Adipocyte (in vitro differentiated cells): ENCODE data around the gene SUGCT.

Source experiments
- DNase-seq: peaks from one replicate; pipeline ENCODE4 v3.0.0-alpha.2; 2015; ENCODE audit warnings: low read depth
- H3K27me3 ChIP-seq: replicated peaks from 2 replicates; pipeline ENCODE4 v1.7.0; 2013; ENCODE audit warnings: mild to moderate bottlenecking, low read length, moderate library complexity; ENCODE audit not compliant: control insufficient read depth, insufficient read depth
- H3K36me3 ChIP-seq: 2 replicates; pipeline ENCODE4 v1.7.0; 2013; ENCODE audit warnings: low read length, mild to moderate bottlenecking, moderate library complexity; ENCODE audit not compliant: control insufficient read depth, insufficient read depth, severe bottlenecking
- H3K4me1 ChIP-seq: 2 replicates; pipeline ENCODE4 v1.7.0; 2013; ENCODE audit warnings: mild to moderate bottlenecking, low read length, moderate library complexity; ENCODE audit not compliant: control insufficient read depth, insufficient read depth
- H3K4me3 ChIP-seq: 2 replicates; pipeline ENCODE4 v1.7.0; 2013; ENCODE audit warnings: mild to moderate bottlenecking, low read length, moderate library complexity
- H3K9ac ChIP-seq: 2 replicates; pipeline ENCODE4 v1.7.0; 2013; ENCODE audit warnings: mild to moderate bottlenecking, low read length, moderate library complexity
- H3K9me3 ChIP-seq: 2 replicates; pipeline ENCODE4 v1.7.0; 2013; ENCODE audit warnings: mild to moderate bottlenecking, low read length, moderate library complexity; ENCODE audit not compliant: control insufficient read depth

SUGCT gene

DNA sequence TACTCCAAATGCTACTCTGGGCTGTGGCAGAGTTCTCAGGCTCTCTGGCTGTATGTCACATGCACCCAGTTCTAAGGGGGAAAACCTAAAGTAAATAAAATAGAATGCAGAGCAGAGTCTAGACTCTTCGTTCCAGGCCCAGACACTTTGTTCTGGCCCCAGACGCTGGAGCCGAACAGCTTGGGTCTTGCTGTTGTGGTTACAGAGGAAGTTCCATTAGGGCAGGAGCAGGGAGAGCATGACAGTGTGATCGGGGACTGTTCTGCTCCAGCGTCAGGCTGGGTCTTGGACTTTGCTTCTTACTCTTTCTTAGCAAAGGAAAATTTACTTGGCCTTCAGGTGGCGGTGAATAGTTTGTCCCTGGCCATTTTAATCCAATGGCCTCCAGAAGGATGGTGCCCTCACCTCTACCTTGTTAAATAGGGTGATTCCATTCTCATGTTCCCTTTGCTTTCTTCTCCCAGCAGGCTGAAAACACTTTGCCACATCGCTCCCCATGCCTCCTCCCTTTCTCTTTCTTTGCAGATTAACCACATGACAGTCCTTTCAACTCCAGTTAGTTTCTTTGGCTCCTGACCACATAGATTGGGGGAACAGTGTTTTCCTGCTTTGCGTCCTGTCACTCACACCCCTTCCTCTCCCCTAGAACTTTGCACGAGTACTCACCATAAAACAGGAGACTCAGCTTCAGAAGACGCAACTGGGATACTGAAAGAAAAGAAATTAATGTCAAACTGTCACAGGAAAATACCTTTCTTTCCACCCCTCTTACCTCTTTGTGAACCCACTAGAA is 730.8 kb downstream of the SUGCT start:
- peaks cover 11% of the 10 kb centered on the region for H3K9me3 ChIP-seq
- no peaks in the 10 kb centered on the region for H3K36me3 ChIP-seq
- H3K27me3 ChIP-seq, result no peaks in the 10 kb centered on the region
- H3K9ac ChIP-seq, result no peak overlapping the region
- no peak for DNase-seq
- H3K4me1 ChIP-seq, result no peaks in the 10 kb centered on the region
- H3K4me3 ChIP-seq, result no peak overlapping the region

DNA sequence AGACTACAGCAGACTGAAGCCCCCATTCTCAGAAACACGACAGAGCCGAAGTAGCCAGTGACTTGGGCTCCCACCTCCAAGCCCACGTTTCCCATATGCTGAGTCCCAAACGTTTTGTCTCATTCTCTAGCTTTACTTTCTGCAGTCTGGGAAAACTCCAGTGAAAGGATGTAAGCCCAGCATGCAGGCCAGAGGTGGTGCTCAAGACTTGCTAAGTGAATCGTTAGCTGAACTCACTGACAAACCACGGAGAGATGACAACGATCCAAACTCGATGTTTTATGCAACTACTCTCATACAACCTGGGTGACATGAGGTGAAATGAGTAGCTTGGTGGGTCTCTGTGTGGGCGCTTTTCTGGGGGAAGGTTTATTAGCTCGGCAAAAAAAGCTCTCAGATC is 731.8 kb downstream of the SUGCT start:
- Histone ChIP-seq H3K36me3 (no peaks in the 10 kb centered on the region), H3K9me3 (peaks cover 11% of the 10 kb centered on the region), H3K27me3 (no peaks in the 10 kb centered on the region), H3K4me3 (no peak overlapping the region), H3K9ac (no peak overlapping the region), H3K4me1 (no peaks in the 10 kb centered on the region)
- DNase-seq, result no peak

DNA sequence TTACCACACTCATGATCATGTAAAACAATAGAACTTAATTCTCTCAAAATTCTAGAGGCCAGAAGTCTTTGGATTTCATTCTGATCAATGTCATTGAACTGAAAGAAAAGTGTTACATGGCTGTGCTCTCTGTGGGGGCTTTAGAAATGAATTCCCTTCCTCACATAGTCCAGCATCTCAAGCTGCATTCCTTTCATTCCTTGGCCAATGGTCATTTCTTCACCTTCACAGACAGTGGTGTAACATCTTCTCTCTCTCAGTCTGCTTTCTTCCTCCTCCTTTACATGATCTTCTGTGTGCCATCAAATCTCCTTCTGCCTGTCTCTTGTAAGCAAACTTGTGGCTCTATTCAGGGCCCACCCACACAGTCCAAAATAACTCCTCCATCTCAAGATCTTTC is 735.3 kb downstream of the SUGCT start:
- H3K27me3 ChIP-seq, result no peaks in the 10 kb centered on the region
- no peaks in the 10 kb centered on the region for H3K4me1 ChIP-seq
- H3K36me3 ChIP-seq, result no peaks in the 10 kb centered on the region
- H3K4me3 ChIP-seq, result no peak overlapping the region
- H3K9ac ChIP-seq, result no peak overlapping the region
- DNase-seq, result no peak
- peaks cover 11% of the 10 kb centered on the region for H3K9me3 ChIP-seq

DNA sequence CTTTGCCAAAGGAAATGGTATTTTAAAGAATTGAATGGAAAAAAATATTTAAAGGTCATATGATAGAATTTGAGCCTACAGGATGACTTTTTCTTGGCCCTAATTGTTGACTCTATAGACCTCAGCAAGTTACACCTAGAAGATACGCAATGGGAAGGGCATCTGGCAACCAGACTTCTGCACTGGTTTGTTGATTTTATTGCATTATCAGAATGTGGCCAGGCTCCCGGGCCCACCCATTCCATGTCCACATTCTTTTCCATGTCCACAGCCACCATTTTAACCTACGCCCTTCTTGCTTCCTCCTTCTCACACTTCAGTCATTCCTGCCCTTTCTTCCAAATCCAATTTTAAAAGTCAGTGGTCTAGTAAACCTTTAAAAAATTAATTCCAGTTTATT is 738.4 kb downstream of the SUGCT start:
- no peaks in the 10 kb centered on the region for H3K4me1 ChIP-seq
- H3K36me3 ChIP-seq, result no peaks in the 10 kb centered on the region
- DNase-seq, result no peak
- no peaks in the 10 kb centered on the region for H3K27me3 ChIP-seq
- no peak overlapping the region for H3K9ac ChIP-seq
- H3K9me3 ChIP-seq, result peaks cover 11% of the 10 kb centered on the region
- H3K4me3 ChIP-seq, result no peak overlapping the region

DNA sequence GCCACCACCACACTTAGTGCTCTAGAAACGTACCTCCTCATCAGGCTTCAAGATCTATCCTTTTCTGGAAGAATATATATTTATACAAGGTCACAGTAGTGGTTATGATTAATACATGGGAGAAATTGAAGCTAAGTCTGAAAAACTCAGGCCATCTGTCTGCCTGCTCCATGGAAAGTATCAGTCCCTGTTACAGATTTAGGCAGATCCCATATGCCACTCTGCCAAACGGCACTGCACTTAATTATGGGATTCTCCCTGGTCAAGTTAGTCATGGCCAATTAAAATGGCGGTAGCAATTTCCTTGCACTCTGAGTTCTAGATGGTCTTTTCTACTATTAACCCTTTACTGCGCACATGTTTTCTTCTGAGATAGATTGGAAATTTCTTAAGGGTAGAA is 740.0 kb downstream of the SUGCT start:
- H3K36me3 ChIP-seq, result no peaks in the 10 kb centered on the region
- no peak overlapping the region for H3K9ac ChIP-seq
- DNase-seq, result no peak
- no peak overlapping the region for H3K4me3 ChIP-seq
- peaks cover 1% of the 10 kb centered on the region for H3K9me3 ChIP-seq
- H3K4me1 ChIP-seq, result peaks cover 1% of the 10 kb centered on the region
- H3K27me3 ChIP-seq, result no peaks in the 10 kb centered on the region

DNA sequence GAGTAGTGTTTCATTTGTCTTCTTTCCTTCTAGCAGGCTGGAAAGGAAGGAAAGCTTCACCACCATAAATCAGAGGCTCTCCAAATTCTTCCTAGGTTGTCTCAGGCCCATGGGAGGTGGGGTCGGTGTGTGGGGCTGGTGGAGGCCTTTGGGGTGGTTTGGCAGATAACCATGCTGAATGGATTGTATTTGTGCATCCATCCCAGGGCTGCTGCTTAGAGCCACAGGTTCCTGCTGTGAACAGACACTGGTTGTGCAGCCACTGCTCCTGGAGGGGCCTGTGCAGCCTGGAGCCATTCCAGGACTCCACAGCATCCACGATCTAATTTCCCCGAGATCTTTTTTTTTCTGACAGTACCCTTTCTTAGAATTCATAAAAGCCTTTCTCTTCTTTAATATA is 741.8 kb downstream of the SUGCT start:
- no peak for DNase-seq
- Histone ChIP-seq H3K4me1 (peaks cover 5% of the 10 kb centered on the region), H3K27me3 (no peaks in the 10 kb centered on the region), H3K4me3 (no peak overlapping the region), H3K9ac (no peak overlapping the region), H3K36me3 (no peaks in the 10 kb centered on the region), H3K9me3 (no peaks in the 10 kb centered on the region)

DNA sequence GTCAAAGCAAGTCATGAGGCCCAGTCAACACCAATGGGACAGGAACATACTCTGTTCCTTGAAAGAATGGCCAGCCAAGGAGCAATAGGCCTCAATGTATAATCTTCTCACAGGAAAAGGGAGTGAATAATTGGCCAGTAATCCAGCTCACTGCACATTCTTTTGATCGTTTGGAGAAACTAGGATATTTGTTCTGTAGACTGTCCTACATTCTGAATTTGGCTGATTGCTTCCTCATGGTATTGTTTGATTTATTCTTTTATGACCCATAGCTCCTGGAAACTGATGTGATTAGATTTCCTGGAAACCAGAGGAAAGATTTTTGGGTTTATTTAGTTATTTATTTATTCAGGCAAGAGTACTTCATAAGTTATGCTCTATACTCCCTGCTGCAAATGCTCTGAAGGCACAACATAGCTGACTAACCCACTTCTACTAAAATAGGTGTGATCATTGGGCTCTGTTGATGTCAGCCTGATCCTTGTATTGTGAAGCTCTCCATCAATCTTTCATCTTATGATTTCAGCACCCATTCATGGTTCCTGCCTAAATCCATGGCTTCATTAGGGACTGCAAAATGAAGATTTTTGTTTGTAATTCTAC is 745.2 kb downstream of the SUGCT start:
- Histone ChIP-seq H3K9ac (no peak overlapping the region), H3K36me3 (no peaks in the 10 kb centered on the region), H3K4me3 (no peak overlapping the region), H3K27me3 (no peaks in the 10 kb centered on the region), H3K9me3 (no peaks in the 10 kb centered on the region), H3K4me1 (peaks cover 23% of the 10 kb centered on the region)
- DNase-seq, result peak; percentile 28

DNA sequence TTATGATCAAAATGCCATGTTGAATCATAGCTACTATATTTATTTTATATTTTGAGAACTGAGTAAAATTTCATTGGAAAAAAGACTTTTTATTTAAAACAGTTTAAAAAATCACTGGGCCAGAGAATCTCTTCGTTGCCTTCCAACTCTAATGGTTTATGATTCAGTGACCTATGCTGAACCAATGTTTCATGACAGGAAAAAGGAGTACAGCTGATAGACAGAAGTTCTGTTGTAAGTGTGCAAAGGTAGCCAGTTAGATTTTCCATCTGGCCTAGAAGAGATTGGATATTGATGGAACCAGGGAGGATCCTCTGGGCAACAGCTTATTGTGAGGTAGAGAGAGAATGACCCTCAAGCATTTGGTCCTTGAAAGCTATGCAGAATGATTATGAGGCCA is 745.8 kb downstream of the SUGCT start:
- Histone ChIP-seq H3K27me3 (no peaks in the 10 kb centered on the region), H3K9ac (no peak overlapping the region), H3K36me3 (no peaks in the 10 kb centered on the region), H3K4me1 (peaks cover 23% of the 10 kb centered on the region), H3K9me3 (no peaks in the 10 kb centered on the region), H3K4me3 (no peak overlapping the region)
- DNase-seq, result peak; percentile 49

DNA sequence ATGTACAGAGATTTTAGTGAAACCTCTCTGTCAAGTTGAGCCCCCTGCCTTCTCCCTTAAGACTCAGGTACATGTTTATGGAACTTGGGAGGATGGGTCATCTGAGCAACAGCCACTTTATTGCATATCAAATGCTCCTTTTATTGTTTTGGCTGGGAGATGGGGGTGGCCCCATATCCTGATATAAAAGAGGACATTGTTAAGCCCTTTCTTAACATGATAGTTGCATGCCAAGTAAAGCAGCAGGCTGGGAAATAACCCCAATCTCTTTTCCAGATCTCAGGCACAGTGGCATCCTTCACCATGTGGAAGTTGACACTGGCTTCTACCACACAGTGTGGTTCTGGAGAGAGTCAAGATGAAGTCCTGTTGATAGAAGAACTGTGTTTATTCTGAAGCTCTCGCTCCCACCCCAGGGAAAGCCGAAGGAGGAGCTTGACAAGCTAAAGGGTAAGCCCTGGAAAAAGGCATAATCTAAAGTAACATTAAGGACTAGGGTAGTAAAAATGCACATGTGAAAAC is 746.7 kb downstream of the SUGCT start:
- Histone ChIP-seq H3K9ac (no peak overlapping the region), H3K4me3 (no peak overlapping the region), H3K9me3 (no peaks in the 10 kb centered on the region), H3K27me3 (no peaks in the 10 kb centered on the region), H3K4me1 (peaks cover 23% of the 10 kb centered on the region), H3K36me3 (no peaks in the 10 kb centered on the region)
- no peak for DNase-seq

DNA sequence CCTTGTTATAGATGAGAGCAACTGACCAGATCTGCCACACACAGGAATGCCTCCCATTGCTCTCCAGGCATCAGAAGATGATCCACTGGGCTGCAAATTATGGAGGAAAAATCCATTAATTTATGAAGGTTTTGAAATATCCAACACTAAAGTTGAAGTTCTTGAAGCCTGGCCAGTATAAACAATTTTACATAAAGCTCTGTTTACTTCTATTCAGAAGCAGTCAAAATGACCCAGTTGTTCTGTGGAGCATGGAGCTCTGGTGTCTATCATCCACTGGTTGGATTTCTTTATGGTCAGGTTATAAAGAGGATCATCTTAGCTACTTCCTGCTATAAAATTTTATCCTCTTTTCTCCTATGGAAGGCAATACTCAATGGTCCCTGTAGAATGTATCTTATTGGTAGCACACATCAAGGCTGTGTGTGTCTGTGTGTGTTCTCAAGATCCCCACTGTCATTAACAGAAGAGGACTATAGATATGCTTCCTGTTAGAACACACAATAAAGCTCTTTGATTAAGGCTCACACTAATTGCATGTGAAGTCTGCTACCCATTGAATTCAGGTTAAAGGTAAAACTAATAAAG is 747.4 kb downstream of the SUGCT start:
- H3K4me1 ChIP-seq, result peaks cover 27% of the 10 kb centered on the region
- no peak overlapping the region for H3K4me3 ChIP-seq
- no peaks in the 10 kb centered on the region for H3K9me3 ChIP-seq
- no peaks in the 10 kb centered on the region for H3K27me3 ChIP-seq
- no peaks in the 10 kb centered on the region for H3K36me3 ChIP-seq
- no peak overlapping the region for H3K9ac ChIP-seq
- peak; percentile 57 for DNase-seq

DNA sequence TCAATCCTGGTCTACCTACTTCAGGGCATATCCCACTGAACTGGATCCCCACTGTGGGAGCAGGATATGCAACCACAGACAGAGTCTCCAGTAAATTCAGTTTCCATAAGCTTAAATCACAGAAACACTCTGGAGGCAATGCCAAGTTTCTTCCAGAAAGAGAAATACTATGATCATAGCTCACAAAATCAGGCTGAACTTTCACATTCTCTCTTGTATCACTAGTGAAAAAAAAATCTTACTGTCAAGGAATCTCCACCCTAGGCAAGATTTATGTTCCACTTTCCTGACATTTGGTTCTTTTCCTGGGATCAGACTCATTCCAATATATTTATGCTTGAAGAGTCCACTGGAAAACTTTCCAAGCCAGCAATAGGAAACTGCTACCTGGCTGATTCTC is 749.0 kb downstream of the SUGCT start:
- Histone ChIP-seq H3K4me3 (no peak overlapping the region), H3K27me3 (no peaks in the 10 kb centered on the region), H3K4me1 (peaks cover 27% of the 10 kb centered on the region), H3K36me3 (no peaks in the 10 kb centered on the region), H3K9ac (no peak overlapping the region), H3K9me3 (no peaks in the 10 kb centered on the region)
- DNase-seq, result no peak
